ENCODE measurements around the gene VGLL4.

GRCh38 chr3:11583638-11584046, 60.1 kb downstream of the VGLL4 start:
- TF ChIP-seq YY1 (IDR thresholded peaks at IDR 0.05; ENCODE audit: insufficient read depth, insufficient read length) (no peak), SUZ12 (IDR thresholded peaks at IDR 0.05; ENCODE audit: extremely low read depth, insufficient read depth, insufficient read length) (no peak), ZNF274 (IDR thresholded peaks at IDR 0.05; ENCODE audit: low read depth, low read length) (no peak)
